Inflammatory macrophage treated with lipopolysaccharide for 1 hour (primary cell): ENCODE data around the gene EBI3.
"Not testable (repeated sequence)": the region's sequence is repeated elsewhere in the genome, so short reads cannot be mapped to it uniquely, and the experiment has no call there.

ENCODE experiments used
- DNase-seq, 2 donors: peaks; one replicate each; pipeline ENCODE4 v3.0.0-alpha.2; 2020 to 2022

Gene EBI3

GRCh38 chr19:4229179-4229931 is at the start of gene EBI3:
Gene EBI3 (plus strand): TSS chr19:4229523. CDS start chr19:4229551, 28 bp downstream.
- peak; percentile 94 to 99 for DNase-seq

- no peak for DNase-seq
Observed at GRCh38 chr19:4181053-4181508, 48.2 kb upstream of the EBI3 start.

- DNase-seq, result peak; percentile 93 to 96
Observed at GRCh38 chr19:4182084-4182810, 47.1 kb upstream of the EBI3 start, which contains the start of the genes ANKRD24 and SIRT6. Gene ANKRD24 (plus strand): TSS chr19:4182689. CDS start chr19:4186426, 3,737 bp downstream. Gene SIRT6 (minus strand): TSS chr19:4182563. CDS start chr19:4182539, 24 bp downstream.

- peak; percentile 70 to 77 for DNase-seq
Observed at GRCh38 chr19:4183967-4184717, 45.2 kb upstream of the EBI3 start.

- DNase-seq, result no peak
Observed at GRCh38 chr19:4184718-4185352, 44.5 kb upstream of the EBI3 start.

- no peak for DNase-seq
Observed at GRCh38 chr19:4185413-4186086, 43.8 kb upstream of the EBI3 start.

- DNase-seq, result peak; percentile 47 to 96
Observed at GRCh38 chr19:4186087-4186993, 43.0 kb upstream of the EBI3 start.

- no peak for DNase-seq
Observed at GRCh38 chr19:4187313-4188122, 41.8 kb upstream of the EBI3 start.

GRCh38 chr19:4189641-4190040 is 39.7 kb upstream of the EBI3 start:
- no peak for DNase-seq

- not testable (repeated sequence) for DNase-seq
Observed at GRCh38 chr19:4192537-4192936, 36.8 kb upstream of the EBI3 start.

GRCh38 chr19:4194353-4194752 is 35.0 kb upstream of the EBI3 start:
- no peak for DNase-seq

- DNase-seq, result no peak
Observed at GRCh38 chr19:4196009-4196408, 33.3 kb upstream of the EBI3 start.

- DNase-seq, result no peak
Observed at GRCh38 chr19:4196587-4197148, 32.7 kb upstream of the EBI3 start.

GRCh38 chr19:4197228-4197624 is 32.1 kb upstream of the EBI3 start:
- no peak for DNase-seq

- DNase-seq, result no peak
Observed at GRCh38 chr19:4197625-4198466, 31.5 kb upstream of the EBI3 start.

GRCh38 chr19:4198467-4199126 is 30.7 kb upstream of the EBI3 start:
- no peak for DNase-seq

- no peak for DNase-seq
Observed at GRCh38 chr19:4199699-4200293, 29.5 kb upstream of the EBI3 start.
